Stromal cell of bone marrow (primary cell): ENCODE measurements around the gene FHIT.
"Not testable (repeated sequence)": the region's sequence is repeated elsewhere in the genome, so short reads cannot be mapped to it uniquely, and the experiment has no call there.

Source experiments
- DNase-seq: peaks from one replicate; pipeline ENCODE4 v3.0.0-alpha.2; 2012; ENCODE audit warnings: low read depth

Gene FHIT

DNA sequence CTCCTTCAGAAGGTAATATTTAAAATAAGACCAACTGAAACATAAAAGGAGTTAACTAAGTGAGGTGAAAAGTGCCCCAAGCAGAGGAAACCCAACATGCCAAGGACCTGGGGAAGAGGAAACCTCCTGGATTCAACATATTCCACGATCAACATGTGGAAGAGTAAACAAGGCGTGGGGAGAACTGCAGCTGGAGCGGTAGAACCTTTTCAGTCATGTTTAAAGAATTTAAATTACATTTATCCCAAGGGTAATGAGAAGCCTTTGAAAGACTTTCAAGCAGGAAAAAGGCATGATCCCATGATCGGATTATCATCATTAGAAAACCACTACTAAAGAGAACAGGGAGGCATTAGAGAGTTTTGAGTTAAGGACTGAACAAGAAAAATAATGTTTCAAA lies 330.7 kb downstream of the FHIT start:
- DNase-seq, result no peak

DNA sequence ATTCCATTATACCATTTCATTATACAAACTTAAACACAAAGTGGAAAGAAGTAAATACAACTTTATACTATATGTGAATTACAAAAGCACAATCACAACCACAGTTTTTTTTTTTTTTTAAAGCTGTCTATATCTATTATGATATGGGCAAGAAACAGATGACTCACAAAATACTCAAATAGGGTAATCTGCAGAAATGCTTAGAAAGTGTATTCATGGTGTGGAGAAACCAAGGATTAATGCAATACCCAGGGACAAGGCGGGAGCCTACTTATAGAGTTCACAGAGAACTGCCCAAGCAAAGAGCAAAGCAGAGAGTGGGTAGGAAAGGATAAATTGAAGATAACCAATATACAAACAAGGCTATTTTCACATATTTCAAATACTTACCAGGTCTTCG lies 332.0 kb downstream of the FHIT start:
- DNase-seq, result no peak

DNA sequence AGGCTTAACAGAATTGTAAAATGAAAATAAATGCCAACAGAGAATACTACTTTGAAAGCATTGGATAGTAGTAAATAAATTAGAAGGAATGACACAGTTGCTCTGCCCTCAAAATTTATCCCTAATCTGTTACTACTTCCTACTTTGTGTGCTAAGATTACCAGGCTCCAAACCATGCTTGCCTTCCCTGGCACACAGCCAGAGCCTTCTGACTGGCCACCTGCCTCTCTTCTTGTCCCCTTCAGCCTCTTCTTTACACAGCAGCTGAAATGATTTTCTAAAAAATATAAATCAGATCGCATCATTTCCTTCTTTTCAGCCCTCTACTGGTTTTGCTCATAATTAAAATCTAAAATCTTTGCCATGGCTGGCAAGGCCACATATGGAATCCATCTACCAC lies 334.1 kb downstream of the FHIT start:
- no peak for DNase-seq

DNA sequence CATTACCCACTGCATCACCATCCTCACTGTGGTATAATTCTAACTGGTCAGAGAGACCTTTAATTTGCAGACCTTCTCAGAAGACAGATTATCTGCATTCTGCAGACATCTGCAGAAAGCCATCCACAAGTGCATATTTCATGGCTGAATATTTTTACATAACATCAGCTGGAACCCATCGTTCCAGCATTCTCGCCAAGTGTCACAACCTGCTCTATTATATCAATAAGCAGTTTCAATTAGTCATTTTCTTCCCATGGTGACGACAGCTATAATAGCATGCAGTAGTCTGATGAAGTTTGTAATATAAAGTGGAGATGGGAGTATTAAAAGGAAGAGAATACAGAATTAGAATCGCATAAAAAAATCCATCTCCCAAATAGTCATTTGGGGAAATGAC lies 334.7 kb downstream of the FHIT start:
- no peak for DNase-seq

DNA sequence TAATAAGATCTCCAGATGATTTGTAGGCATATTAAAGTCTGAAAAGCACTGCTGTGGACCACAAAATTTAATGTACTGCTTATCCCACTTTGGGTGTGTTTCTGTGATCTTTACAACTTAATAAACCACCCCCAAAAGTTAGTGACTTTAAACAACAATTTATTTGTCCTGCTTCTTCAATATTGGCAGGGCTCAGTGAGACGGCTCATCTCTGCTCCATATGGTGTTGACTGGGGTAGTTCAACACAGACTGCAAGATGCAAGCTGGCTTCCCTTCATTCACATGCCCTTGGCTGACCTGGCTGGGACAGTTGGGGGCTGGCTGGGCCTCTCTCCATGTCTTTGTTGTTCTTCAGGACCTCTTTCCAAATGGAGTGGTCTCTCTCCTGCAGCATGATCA lies 337.8 kb downstream of the FHIT start:
- DNase-seq, result no peak

DNA sequence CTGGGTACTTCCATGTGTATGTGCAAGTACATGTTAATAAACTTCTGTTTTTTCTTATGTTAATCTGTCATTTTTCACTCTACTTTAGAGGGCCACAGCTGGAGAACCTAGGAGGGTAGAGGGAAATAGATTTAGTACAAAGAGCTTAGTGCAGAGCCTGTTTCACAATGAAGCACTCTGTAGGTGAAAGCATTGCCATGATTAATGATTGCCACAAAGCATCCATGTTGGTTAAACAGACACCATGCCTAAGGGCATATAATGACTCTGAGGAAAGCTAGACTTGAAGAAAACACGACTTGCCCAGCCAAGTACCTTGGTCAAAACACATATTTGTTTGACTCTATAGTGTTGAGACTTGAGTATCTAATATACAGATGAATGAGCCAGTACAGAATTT lies 338.4 kb downstream of the FHIT start:
- no peak for DNase-seq

DNA sequence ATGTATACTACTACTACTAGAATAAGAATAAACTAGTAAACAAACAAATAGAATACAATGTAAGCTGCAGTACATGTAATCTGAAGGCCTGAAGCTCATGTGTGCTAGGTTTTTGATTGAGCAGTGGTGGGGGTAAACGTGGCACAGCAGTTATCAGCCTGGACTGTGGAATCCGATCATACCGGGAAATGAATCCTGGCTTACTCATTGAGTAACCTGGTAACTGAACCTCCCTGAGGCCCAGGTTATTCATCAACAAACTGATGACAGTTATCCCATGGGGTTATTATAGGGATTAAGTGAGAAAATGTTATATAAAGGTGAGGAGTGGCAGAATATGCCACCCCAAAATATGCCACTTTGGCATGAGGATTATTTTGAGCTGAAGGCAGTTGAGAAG lies 339.1 kb downstream of the FHIT start:
- DNase-seq, result no peak

DNA sequence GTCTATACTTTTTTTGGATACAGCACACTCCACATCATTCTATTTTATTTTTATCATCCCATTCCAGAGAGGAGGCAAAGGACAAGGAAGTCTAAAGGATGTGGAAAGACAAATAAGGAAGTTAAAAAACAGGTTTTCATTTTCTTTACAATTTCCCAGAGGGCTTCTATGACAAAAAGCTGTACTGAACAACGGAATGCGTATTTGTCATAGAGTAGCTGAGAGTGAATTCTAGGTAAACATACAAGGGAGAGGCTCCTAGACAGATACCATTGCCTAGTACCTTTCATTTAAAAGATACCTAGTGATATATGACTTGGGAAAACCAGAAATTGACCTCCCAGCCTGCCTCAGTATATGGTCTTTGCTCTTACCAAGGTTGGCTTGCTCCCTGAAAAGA lies 341.7 kb downstream of the FHIT start:
- DNase-seq, result no peak

DNA sequence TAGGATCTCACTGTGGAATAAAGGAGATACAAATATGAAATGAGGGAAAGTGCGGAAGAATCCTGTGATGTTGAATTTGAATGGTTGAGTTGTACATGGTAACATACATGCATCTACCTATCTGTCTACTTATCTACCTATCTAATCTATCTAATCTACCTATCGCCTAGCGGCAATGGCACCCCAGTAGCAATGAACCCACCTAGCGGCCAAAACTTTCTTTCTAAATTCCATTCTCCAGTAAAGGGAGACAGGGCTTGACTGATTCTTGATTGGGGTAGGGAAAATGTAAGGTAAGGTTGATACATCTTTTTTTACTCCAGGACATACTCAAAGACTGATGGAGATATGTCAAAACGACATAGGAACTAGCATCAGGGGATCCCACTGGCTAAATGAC lies 345.0 kb downstream of the FHIT start:
- DNase-seq, result no peak

DNA sequence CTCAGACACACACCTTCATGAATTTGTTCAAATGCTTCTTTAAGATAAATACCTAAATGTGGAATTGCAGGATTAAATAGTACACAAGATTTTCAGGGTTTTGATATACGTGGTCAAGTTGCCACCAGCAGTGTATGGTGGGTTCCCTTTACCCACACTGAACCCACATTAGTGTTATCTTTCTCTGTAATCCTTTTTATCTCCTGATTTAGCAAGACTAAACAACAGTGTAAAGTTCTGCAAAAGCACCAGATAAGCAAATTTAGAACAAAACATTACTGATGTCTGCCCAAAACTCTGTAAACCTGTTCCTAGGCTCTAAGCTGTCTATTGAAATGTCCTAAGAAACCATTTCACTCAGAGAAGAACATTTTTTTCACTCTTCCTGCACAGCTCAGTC lies 352.9 kb downstream of the FHIT start:
- DNase-seq, result no peak

DNA sequence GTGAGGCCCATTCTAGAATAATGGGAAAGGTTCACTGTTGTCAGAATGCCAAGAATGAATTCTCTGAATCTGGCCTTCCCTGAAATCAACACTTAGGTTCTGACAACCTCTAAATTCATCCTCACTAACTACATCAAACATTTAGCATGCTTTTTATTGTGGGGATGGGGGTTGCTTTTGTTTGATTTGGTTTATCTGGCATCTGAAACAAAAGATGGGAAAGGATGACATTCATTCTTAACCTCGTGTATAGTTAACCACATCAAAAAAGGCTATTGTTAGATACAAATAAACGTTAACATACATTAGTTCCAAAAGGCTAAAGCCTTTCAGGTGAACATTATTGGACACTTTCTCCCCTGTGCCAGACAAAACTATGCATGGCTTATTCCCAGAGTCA lies 357.3 kb downstream of the FHIT start:
- no peak for DNase-seq

DNA sequence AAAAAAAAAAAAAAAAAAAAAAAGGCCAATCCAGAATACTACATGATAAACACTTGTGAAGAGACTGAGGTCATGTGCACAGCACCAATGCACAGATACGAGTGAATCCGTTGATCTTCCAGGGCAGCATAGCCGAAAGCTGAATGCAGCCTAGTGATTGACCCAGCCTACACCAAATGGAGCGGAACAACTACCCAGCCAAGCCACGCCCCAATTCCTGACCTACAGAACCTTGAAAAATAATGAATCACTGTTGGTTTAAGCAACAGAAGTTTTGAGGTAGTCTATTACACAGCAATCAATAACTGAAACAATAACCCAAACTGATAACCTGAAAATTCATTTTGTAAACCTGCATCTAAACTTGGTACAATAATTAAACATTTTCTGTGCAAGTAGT lies 361.0 kb downstream of the FHIT start:
- no peak for DNase-seq

DNA sequence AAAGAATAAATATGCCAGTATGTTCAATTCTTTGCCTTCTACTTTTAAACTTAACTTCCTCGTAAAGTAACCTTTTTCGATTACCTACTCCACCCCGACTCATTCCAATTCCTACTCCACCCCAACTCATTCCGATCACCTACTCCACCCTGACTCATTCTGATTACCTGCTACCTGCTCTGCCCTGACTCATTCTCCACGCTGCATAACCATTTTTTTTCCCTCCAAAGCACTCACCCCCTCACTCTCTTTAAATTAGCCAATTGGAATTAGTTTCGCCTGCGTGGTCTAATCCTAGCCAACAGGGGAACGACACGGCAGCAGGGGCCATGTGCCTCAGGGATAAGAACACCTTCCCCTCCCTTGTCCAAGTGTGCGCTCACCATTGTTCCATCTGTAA lies 362.3 kb downstream of the FHIT start:
- not testable (repeated sequence) for DNase-seq

DNA sequence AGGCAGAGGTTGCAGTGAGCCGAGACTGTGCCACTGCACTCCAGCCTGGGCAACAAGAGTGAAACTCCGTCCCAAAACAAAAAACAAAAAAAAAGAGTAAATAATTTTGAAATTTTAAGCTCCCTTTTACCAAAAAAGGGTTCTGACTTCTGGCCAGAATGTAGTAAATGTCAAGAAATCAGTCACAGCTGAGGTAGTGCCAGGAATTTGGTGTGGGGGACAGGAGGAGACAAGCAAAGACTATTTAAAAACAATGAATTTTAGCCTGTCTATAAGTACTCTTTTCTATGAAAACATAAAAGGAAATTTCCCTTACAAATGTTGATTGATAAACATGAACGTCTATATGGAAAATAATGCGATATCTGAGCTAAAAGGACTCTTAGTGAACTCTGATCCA lies 363.7 kb downstream of the FHIT start:
- no peak for DNase-seq

DNA sequence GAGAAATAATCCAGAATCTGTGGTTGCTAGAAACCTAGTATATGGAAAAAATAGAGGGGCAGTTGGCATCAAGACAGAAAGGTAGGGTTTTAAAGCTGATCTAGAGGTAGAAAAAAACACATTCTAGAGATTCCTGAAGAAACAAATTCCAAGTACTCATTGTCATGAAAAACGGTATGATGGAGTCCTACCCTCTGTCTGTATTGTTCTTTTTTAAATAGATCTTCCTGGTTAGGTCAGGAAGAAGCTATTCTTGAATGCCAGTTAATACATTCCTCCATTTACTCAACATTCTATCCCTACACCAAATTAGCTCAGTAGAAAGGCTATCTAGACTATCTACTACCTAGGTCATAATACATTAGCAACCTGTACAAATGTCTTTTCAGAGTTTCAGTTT lies 364.7 kb downstream of the FHIT start:
- DNase-seq, result no peak

DNA sequence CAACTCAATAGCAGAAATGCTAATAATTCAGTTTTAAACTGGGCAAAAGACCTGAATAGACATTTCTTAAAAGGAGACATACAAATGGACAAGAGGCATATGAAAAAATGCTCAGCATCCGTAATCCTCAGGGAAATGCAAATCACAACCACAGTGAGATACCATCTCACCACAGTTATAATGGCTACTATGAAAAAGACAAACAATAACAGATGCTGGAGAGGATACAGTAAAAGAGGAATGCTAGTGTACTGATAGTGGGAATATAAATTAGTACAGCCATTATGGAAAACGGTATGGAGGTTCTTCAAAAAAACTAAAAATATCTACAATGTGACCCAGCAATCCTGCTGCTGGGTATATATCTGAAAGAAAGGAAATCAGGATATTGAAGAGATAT lies 367.2 kb downstream of the FHIT start:
- DNase-seq, result no peak

DNA sequence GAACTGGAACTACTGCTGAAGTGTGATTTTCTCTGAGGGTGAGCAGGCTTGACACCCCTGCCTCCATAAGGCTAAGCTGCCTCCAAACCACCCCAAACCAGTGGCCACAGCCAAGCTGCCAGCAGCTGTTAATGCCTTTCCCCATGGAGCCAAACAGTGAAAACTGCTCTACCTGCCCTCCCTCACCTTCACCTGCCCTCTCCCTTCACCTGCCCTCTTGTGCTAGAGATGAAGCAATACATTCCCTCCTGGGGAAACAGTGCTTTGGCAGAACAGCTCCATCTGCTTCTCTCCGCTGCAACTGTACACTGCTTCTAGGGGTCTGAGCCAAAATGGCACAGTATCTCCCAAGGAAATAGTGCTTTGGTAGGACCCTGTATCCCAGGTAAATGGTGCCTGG lies 374.1 kb downstream of the FHIT start:
- no peak for DNase-seq

DNA sequence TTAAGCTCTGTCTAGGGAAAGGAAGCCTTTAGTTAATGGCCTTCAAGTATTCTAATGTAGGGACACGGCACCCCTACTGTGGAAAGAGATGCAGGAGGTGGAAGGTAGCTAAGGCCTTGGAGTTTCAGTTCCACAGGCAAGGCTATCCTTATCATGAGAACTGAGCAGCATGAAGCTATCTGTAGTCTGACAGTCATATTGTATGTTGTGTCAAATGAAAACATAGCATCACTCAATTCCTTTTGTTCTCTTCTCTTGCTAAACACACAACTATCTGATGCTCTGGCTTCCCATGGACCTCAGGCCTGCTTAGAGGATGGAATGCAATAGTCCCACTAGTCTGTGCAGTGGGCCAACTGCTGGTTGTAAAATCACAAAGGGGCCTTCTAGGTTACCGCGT lies 380.9 kb downstream of the FHIT start:
- DNase-seq, result no peak

DNA sequence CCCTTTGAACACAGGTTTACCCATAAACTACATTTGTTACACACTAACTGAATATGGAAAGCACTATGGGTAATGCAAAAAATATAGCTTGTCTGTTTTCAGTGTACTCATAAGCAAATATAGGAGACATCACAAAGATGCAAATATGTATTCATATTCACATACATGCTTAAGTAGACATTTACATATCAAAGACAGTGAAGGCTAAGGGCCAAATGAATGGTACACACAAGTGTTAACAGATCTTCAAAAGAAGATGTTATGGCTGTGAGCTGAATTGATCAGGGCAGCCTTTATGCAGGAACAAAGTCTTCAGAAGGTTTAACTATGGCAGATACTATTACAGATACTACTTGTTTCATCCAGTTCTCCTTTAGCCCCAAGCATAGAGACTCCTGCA lies 384.1 kb downstream of the FHIT start:
- DNase-seq, result no peak

DNA sequence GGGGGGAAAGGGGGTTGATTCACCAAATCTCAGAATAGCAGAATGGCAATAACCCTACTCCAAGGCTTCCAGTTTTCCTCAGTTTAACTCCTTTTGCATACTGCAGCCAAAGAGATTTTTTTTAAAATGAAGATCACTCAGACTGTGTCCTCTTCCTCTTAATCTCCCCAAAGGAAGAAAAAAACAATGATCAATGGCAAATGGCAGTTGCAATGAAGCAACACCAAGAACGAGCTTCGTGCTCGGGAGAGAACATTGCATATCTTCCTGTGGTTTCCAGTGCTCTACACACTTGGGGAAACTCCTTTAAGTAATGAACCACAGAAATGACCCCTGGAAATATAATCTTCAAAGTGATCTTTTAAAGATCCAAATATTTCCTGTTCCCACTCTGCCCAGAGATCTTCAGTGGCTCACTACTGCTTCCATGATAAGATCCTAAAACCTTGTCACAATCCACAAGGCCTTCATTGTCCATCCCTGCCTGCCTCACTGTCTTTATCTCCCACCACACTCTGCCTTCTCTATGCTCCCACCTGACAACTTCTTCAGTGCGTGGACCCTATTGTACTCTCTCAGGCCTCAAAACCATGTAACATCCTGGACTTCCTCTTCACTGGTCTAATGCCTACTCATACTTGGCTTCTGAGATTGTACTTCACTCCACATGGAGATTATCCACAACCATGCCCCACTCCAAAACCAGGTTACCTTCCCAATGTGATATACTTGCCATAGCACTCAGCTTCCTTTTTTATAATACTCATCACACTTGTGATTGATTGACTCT lies 394.8 kb downstream of the FHIT start:
- no peak for DNase-seq

DNA sequence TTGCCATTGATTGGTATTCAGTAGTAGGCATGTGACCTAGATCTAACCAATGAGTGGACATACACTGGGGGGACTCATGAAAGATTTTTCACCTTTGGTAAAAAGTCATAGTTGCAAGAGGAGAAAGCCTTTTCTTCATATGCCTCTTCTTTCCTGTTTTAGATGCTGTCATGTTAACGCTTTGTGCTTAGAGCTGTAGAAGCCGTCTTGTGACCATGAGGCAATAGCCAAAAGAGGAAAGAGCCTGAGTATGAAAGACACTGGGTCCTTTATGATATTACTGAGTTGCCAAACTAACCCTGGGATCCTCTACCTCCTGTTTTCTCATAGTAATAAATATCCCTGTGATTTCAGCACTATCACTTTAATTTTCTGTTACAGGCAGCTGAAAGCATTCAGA lies 396.0 kb downstream of the FHIT start:
- DNase-seq, result no peak

DNA sequence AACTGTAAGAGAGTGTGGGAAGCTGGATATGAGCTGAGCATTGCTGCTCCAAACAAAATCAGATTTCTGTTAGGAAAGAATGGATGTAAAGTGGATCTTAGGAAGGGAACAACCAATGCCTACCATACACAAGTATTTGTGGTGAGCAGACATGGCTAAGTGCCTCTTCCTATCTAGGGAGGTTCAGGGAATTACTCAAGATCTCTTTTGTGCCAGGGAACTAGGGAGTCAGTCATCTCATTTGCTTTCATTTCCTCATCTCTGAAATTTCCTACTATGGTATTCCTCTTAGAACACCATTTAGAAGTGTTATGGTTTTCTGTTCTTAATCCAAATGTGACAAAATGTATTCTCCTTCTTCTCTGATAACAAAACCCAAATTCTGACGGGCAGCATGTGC lies 396.5 kb downstream of the FHIT start:
- DNase-seq, result no peak

DNA sequence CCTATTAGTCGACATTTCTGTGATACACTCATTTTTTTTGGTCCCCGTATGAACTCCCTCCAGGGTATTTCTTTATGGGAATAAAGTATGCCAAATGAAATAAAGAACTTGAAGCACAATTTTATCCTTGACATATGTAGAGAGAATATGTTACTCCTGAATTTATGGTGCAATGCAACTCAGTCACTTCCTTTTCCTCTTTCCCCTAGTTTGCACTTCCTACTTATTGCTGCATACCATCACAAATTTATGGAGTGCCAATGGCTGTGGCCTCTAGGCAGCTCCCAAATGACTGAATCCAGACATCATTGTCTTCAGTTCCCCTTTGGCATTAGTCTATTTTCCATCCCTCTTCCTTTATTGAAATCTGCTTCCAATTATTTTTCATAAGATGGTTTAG lies 403.5 kb downstream of the FHIT start:
- DNase-seq, result no peak

DNA sequence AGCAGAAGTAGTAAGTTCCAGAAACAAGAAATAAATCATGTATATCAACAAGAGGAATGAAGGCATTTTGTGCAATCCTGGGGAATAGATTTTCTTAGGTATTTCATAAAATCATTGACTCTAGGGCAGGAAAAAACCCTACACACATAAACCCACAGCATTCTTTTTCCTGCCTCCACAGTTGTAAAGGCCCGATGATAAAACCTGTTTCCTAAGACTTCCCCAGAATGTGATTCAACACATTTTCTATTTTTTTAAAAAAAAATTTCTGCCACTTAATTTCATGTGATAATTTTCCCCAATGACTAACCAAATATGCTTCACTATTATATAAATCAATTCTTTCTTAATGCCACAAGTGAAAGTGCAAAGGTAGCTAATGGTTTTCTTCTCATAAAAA lies 407.0 kb downstream of the FHIT start:
- no peak for DNase-seq

DNA sequence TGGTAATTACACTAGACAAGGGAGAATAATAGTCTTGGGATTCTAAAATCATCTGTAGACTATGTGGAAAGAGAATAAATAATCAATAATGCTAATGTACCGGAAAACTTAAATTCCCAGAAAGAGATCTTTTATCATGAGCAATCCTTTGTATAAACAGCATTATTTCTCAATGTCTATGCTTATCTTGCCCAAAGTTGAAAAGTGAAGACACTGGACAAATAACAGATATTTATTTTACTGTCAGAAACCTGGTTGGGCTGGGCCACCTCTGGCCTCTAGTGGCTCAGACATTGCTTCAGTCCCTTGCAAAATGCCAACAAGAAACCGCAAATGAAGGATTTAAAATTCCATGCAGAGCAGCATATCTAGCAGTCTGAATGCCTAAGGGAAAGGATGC lies 409.9 kb downstream of the FHIT start:
- no peak for DNase-seq
